HepG2 (cell line): ENCODE measurements around the gene UBE2E1. TPM values are rescaled to one million over a fixed set of nuclear protein-coding genes. Genes with fewer than 3 reads are reported as not detected.

ENCODE experiments used
- ATAC-seq: fragments of 200-7000 bp; cut with Tn5 transposase; 3 replicates; pipeline ENCODE4 v1.9.1; 2020; ENCODE audit warnings: mild to moderate bottlenecking, moderate library complexity
- BruUV-seq: library from RNA; stranded (reverse); fragments of 400-500 nt; replicated peaks from 2 replicates; lab custom pipeline; 2021; lab: Mats Ljungman, UMichigan
- CTCF ChIA-PET: fragments of 300-600 bp; formaldehyde crosslinking; extraction: SDS; loops from one replicate; lab custom pipeline; 2021; ENCODE audit warnings: low total read pairs, inconsistent platforms, low intra/inter-chr PET ratio; lab: Yijun Ruan, JAX
- POLR2A ChIA-PET: fragments of 350-600 bp; sonication (Branson Sonifier 250); formaldehyde crosslinking; loops from one replicate; lab custom pipeline; 2020; ENCODE audit warnings: antibody characterized with exemption, inconsistent platforms; lab: Yijun Ruan, JAX
- DNase-seq: peaks from one replicate; pipeline ENCODE4 v3.0.0-alpha.2; 2015; ENCODE audit warnings: low spot score
- FAIRE-seq: peaks from 3 replicates; lab custom pipeline; 2011; peaks lifted over from hg19 to GRCh38; lab: Jason Lieb, UNC
- H2AFZ ChIP-seq: one replicate; pipeline ENCODE4 v1.6.1; 2011; ENCODE audit warnings: low read length, inconsistent platforms
- H3K27ac ChIP-seq: fragments of 300-600 bp; 3 replicates; pipeline ENCODE4 v1.8.0; 2011; ENCODE audit warnings: mixed run types, mild to moderate bottlenecking, mixed read lengths, low read length, inconsistent platforms; ENCODE audit not compliant: insufficient read depth; ENCODE audit errors: extremely low read length
- H3K27me3 ChIP-seq, 2 experiments: fragments of 200-600 bp in 1 of 2; 2 replicates in 1 of 2; 3 replicates in 1 of 2; pipeline versions ENCODE4 v1.6.0 to v1.8.0; 2011; ENCODE audit warnings: low read length in 2 of 2, mild to moderate bottlenecking in 2 of 2, moderate library complexity in 2 of 2, inconsistent platforms in 1 of 2; ENCODE audit not compliant: insufficient read depth in 2 of 2, control insufficient read depth in 1 of 2
- H3K36me3 ChIP-seq, 2 experiments: fragments of 200-600 bp in 1 of 2; replicated peaks in 1 of 2; 2 replicates in 1 of 2; 3 replicates in 1 of 2; pipeline versions ENCODE4 v1.5.1 to v1.8.0; 2011; ENCODE audit warnings: low read length in 2 of 2, inconsistent platforms in 1 of 2; ENCODE audit not compliant: insufficient read depth in 2 of 2, control insufficient read depth in 1 of 2
- H3K4me1 ChIP-seq: 2 replicates; pipeline ENCODE4 v1.5.1; 2012; ENCODE audit warnings: low read length, inconsistent platforms; ENCODE audit not compliant: insufficient read depth
- H3K4me2 ChIP-seq: 2 replicates; pipeline ENCODE4 v1.6.0; 2011; ENCODE audit warnings: low read depth, low read length, inconsistent platforms
- H3K4me3 ChIP-seq, 3 experiments: fragments of 200-600 bp in 1 of 3; sonication (generic), shearing (Covaris generic) in 1 of 3; replicated peaks in 1 of 3; 2 replicates each; pipeline ENCODE4 v1.5.1; 2011 to 2016; ENCODE audit warnings: low read length in 3 of 3, inconsistent platforms in 2 of 3, low read depth in 2 of 3, mild to moderate bottlenecking in 2 of 3, control low read depth in 1 of 3, mixed read lengths in 1 of 3; ENCODE audit not compliant: insufficient read depth in 1 of 3
- H3K79me2 ChIP-seq: one replicate; pipeline ENCODE4 v1.6.1; 2011; ENCODE audit warnings: low read length, inconsistent platforms; ENCODE audit not compliant: insufficient read depth
- H3K9ac ChIP-seq: 2 replicates; pipeline ENCODE4 v1.6.0; 2011; ENCODE audit warnings: mild to moderate bottlenecking, low read depth, low read length, inconsistent platforms; ENCODE audit not compliant: insufficient read depth
- H3K9me3 ChIP-seq: 2 replicates; pipeline ENCODE4 v1.5.1; 2012; ENCODE audit warnings: mild to moderate bottlenecking, low read length
- H4K20me1 ChIP-seq: 2 replicates; pipeline ENCODE4 v1.6.0; 2011; ENCODE audit warnings: inconsistent platforms, mild to moderate bottlenecking, low read length, moderate library complexity; ENCODE audit not compliant: insufficient read depth
- BHLHE40 ChIP-seq: IDR thresholded peaks from 2 replicates; pipeline ENCODE4 v1.6.1; 2011; ENCODE audit warnings: low read length, improper control_type of control experiment
- CBX2 ChIP-seq, 2 experiments: fragments of 200-600 bp in 1 of 2; sonication (generic); formaldehyde crosslinking in 1 of 2; IDR thresholded peaks; 2 replicates each; pipeline versions ENCODE4 v1.7.0 to v1.8.1; 2018 to 2022; ENCODE audit warnings: low read depth in 2 of 2, low read length in 1 of 2, mild to moderate bottlenecking in 1 of 2, missing genetic modification reagents in 1 of 2
- CENPT ChIP-seq: sonication (generic); formaldehyde crosslinking; IDR thresholded peaks from 2 replicates; pipeline ENCODE4 v1.8.0; 2022; ENCODE audit warnings: low read depth, mild to moderate bottlenecking, moderate library complexity, missing genetic modification reagents
- EHMT2 ChIP-seq: fragments of 200-600 bp; sonication (generic); IDR thresholded peaks from 2 replicates; pipeline ENCODE4 v1.7.0; 2017; ENCODE audit warnings: antibody characterized with exemption, low read depth, low read length, borderline replicate concordance
- GABPB1 ChIP-seq: IDR thresholded peaks from 2 replicates; pipeline ENCODE4 v1.6.1; 2016; ENCODE audit warnings: mild to moderate bottlenecking, missing genetic modification reagents, moderate library complexity, missing compliant biosample characterization
- GPBP1L1 ChIP-seq: sonication (generic); formaldehyde crosslinking; IDR thresholded peaks from 2 replicates; pipeline ENCODE4 v1.5.0; 2020; ENCODE audit warnings: mild to moderate bottlenecking, missing genetic modification reagents
- HMGXB4 ChIP-seq, 2 experiments: sonication (generic) in 1 of 2; formaldehyde crosslinking in 1 of 2; IDR thresholded peaks; 2 replicates each; pipeline versions ENCODE4 v1.4.0 to v1.6.1; 2018 to 2020; ENCODE audit warnings: missing genetic modification reagents in 2 of 2, borderline replicate concordance in 1 of 2, low read depth in 1 of 2, mild to moderate bottlenecking in 1 of 2, missing biosample characterization in 1 of 2
- LRRFIP1 ChIP-seq: sonication (generic); formaldehyde crosslinking; conservative IDR thresholded peaks from 2 replicates; pipeline ENCODE4 v1.4.0; 2020; ENCODE audit warnings: missing genetic modification reagents
- PHF21A ChIP-seq: sonication (generic); formaldehyde crosslinking; IDR thresholded peaks from 2 replicates; pipeline ENCODE4 v1.5.0; 2020; ENCODE audit warnings: mild to moderate bottlenecking, missing genetic modification reagents
- SMAD3 ChIP-seq: sonication (generic); formaldehyde crosslinking; IDR thresholded peaks from 2 replicates; pipeline ENCODE4 v1.4.0; 2020; ENCODE audit warnings: missing genetic modification reagents
- SMARCC2 ChIP-seq: fragments of 450-650 bp; IDR thresholded peaks from 2 replicates; pipeline ENCODE4 v1.6.1; 2017; ENCODE audit warnings: antibody characterized with exemption, mild to moderate bottlenecking
- TARDBP ChIP-seq: sonication (generic); formaldehyde crosslinking; IDR thresholded peaks from 2 replicates; pipeline ENCODE4 v1.8.0; 2022; ENCODE audit warnings: mild to moderate bottlenecking, missing genetic modification reagents
- TMF1 ChIP-seq: sonication (generic); formaldehyde crosslinking; IDR thresholded peaks from 2 replicates; pipeline ENCODE4 v1.8.1; 2022; ENCODE audit warnings: low read depth, missing genetic modification reagents
- ZNF44 ChIP-seq: sonication (generic); formaldehyde crosslinking; IDR thresholded peaks from 2 replicates; pipeline ENCODE4 v1.5.1; 2020; ENCODE audit warnings: mild to moderate bottlenecking, missing genetic modification reagents
- WGBS: methylation state at CpG from one replicate; pipeline ENCODE4 v1.1.6; 2017; ENCODE audit warnings: low lambda C conversion rate; 5-methylcytosine and 5-hydroxymethylcytosine counted together
- in situ Hi-C: cut with HindIII; loops from 2 replicates; pipeline ENCODE4 v1.10.0; 2017; ENCODE audit warnings: low pct_unique_long_range_greater_than_20kb; ENCODE audit not compliant: extremely low pct_ligation_motif_present
- intact Hi-C: fragments of 100-400 bp; cut with micrococcal nuclease; formaldehyde crosslinking; loops from one replicate; pipeline ENCODE4 v1.10.0; 2022; ENCODE audit not compliant: unreplicated experiment
- polyA plus RNA-seq, 8 experiments: library from polyadenylated mRNA; depleted of rRNA in 3 of 8; stranded (reverse) in 7 of 8; unstranded in 1 of 8; fragments of >200 nt; fragmentation: Illumina TruSeq in 4 of 8; extraction: Trizol in 4 of 8; gene quantifications; 2 replicates each; pipeline versions ENCODE4 v1.2.1 to v1.2.3, GENCODE V29; 2011 to 2016; ENCODE audit warnings: low read depth in 4 of 8, missing spikeins in 1 of 8, mixed read lengths in 1 of 8; ENCODE audit not compliant: insufficient read depth in 1 of 8
- total RNA-seq, 5 experiments: library from RNA; depleted of rRNA; stranded (reverse); fragments of >200 nt; fragmentation: Illumina TruSeq; extraction: Trizol; gene quantifications; 2 replicates each; pipeline ENCODE4 v1.2.3, GENCODE V29; 2016; ENCODE audit warnings: low read depth in 1 of 5
- TF ChIP-seq, protein P1 (sequence below), 2 experiments: IDR thresholded peaks; 2 replicates each; pipeline ENCODE4 v1.6.1; 2011 to 2012; ENCODE audit warnings: low read length in 2 of 2, borderline replicate concordance in 1 of 2, low read depth in 1 of 2, mild to moderate bottlenecking in 1 of 2, moderate library complexity in 1 of 2

Gene UBE2E1
- total and polyA plus RNA-seq, 2 of the 13 experiments (the other 11 are each of a cell fraction or from before 2014, with no cell fraction given), result 55.4 to 61.8 TPM

DNA sequence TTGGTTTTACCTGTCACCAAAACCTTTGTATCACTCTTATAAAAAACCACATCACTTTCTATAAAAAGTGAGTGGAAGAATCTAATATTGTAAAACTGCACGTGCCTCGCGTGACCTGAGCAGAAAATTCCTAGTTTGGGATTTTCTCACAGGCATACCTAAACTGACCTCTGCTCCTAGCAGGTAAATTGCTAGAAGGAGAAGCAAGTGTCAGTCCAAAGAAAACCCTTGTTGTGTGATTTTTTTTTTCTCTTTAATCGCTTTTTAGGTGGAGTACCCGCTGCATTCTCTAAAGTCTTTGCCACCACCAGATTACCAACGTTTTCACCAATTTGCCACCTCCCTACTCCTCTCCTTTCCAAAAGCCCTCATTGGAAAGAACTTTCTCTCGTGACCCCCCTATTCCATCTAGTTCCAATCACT lies 534 bp upstream of the UBE2E1 start:
- peaks cover 37% of the 10 kb centered on the region for H3K4me1 ChIP-seq
- H3K9ac ChIP-seq, result 0 out of 2 replicates have a peak overlapping the region, but pooled peaks have one; percentile 41
- H3K4me3 ChIP-seq, result peak overlapping the region; percentile 79 to 83 (median 80)
- no peaks in the 10 kb centered on the region for H3K9me3 ChIP-seq
- ATAC-seq (no peak; the same call in 2 of the 3 replicates), FAIRE-seq (no peak), DNase-seq (no peak)
- H4K20me1 ChIP-seq, result no peaks in the 10 kb centered on the region
- H3K36me3 ChIP-seq, result no peaks in the 10 kb centered on the region
- ChIA-PET POLR2A (no interaction called here), CTCF (no interaction called here)
- 4% methylated on average over 7 of the region's 7 CpGs for WGBS
- BruUV-seq, result no TSS peak
- H3K4me2 ChIP-seq, result peak overlapping the region; percentile 81
- H2AFZ ChIP-seq, result peak overlapping the region; percentile 56
- H3K27me3 ChIP-seq, result peaks cover 0 to 11% of the 10 kb centered on the region in 2 experiments; a peak in 1 of 5 replicates
- intact Hi-C loops (no loop called here), in situ Hi-C loops (no loop called here)
- H3K27ac ChIP-seq, result no peak overlapping the region
- H3K79me2 ChIP-seq, result peaks cover 6% of the 10 kb centered on the region
- peak; percentile 51; the same call in 1 of the 2 replicates for TF ChIP-seq CBX2 (IDR thresholded peaks at IDR 0.05; ENCODE audit: low read depth, low read length)
- TF ChIP-seq CBX2 (CRISPR knock-in tag; IDR thresholded peaks at IDR 0.05; ENCODE audit: low read depth), result no peak
- no peak for TF ChIP-seq GPBP1L1 (CRISPR knock-in tag)
- TF ChIP-seq LRRFIP1 (CRISPR knock-in tag), result no peak
- no peak for TF ChIP-seq TMF1 (CRISPR knock-in tag)
- no peak for TF ChIP-seq SMAD3 (CRISPR knock-in tag)
- TF ChIP-seq HMGXB4 (CRISPR knock-in tag; IDR thresholded peaks at IDR 0.05; ENCODE audit: borderline replicate concordance in 1 of 2, low read depth in 1 of 2), result 0 out of 4 replicates have a peak, but pooled peaks of 1 of the 2 experiments have one; percentile 24
- TF ChIP-seq PHF21A, result no peak
- no peak for TF ChIP-seq EHMT2
- no peak for TF ChIP-seq GABPB1
- TF ChIP-seq ZNF44 (CRISPR knock-in tag), result no peak
- no peak for TF ChIP-seq TARDBP (CRISPR knock-in tag)
- TF ChIP-seq, protein P1, sequence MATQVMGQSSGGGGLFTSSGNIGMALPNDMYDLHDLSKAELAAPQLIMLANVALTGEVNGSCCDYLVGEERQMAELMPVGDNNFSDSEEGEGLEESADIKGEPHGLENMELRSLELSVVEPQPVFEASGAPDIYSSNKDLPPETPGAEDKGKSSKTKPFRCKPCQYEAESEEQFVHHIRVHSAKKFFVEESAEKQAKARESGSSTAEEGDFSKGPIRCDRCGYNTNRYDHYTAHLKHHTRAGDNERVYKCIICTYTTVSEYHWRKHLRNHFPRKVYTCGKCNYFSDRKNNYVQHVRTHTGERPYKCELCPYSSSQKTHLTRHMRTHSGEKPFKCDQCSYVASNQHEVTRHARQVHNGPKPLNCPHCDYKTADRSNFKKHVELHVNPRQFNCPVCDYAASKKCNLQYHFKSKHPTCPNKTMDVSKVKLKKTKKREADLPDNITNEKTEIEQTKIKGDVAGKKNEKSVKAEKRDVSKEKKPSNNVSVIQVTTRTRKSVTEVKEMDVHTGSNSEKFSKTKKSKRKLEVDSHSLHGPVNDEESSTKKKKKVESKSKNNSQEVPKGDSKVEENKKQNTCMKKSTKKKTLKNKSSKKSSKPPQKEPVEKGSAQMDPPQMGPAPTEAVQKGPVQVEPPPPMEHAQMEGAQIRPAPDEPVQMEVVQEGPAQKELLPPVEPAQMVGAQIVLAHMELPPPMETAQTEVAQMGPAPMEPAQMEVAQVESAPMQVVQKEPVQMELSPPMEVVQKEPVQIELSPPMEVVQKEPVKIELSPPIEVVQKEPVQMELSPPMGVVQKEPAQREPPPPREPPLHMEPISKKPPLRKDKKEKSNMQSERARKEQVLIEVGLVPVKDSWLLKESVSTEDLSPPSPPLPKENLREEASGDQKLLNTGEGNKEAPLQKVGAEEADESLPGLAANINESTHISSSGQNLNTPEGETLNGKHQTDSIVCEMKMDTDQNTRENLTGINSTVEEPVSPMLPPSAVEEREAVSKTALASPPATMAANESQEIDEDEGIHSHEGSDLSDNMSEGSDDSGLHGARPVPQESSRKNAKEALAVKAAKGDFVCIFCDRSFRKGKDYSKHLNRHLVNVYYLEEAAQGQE (IDR thresholded peaks at IDR 0.05; ENCODE audit: borderline replicate concordance in 1 of 2, low read depth in 1 of 2, low read length in 2 of 2), result no peak
- TF ChIP-seq SMARCC2, result no peak
- peak; percentile 53; the same call in 1 of the 2 replicates for TF ChIP-seq BHLHE40
- no peak for TF ChIP-seq CENPT (CRISPR knock-in tag)
